ENCODE results near the gene TRABD2A. TPM values are rescaled to one million over a fixed set of nuclear protein-coding genes. Genes with fewer than 3 reads are reported as not detected.

TRABD2A gene
- total and polyA plus RNA-seq, 9 of the 15 experiments (the other 6 are each of a cell fraction or from before 2014, with no cell fraction given) = 0.07 to 0.45 (median 0.25) TPM

DNA sequence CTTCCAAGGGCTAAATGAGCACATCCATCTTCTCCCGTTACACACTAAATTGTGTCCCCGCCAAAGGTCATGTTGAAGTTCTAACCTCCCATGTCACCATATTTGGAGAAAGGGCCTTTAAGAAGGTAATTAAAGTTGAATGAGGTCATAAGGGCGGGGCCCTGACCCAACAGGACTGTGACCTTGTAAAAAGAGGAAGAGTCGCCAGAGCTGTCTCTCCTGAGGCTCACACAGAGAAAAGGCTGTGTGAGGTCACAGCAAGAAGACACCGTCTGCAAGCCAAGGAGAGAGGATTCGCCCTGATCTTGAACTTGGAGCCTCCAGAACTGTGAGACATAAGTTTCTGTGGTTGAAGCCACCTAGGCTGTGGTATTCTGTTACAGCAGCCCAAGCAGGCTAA is 24.1 kb downstream of the TRABD2A start:
- DNase-seq (ENCODE audit: extremely low read depth in 1 of 4, low spot score in 3 of 4) (peak in 2 of 4 experiments; percentile 19 to 42), FAIRE-seq (peak; percentile 55), ATAC-seq (peak; percentile 90)
- no peak overlapping the region for H3K9ac ChIP-seq (ENCODE audit: insufficient read depth in 1 of 2, low read depth in 2 of 2, low read length in 2 of 2)
- 1% methylated on average over 6 of the region's 6 CpGs for WGBS (ENCODE audit: insufficient coverage, low coverage, missing lambda C conversion rate)
- POLR2A ChIA-PET = interaction anchor here (0.6 kb wide), 1 partner anchor 530 kb away, joined by 3 read pairs; no protein-coding TSS in a partner anchor
- H3K4me3 ChIP-seq = no peak overlapping the region
- H3K27me3 ChIP-seq (ENCODE audit: control insufficient read depth in 2 of 2, insufficient read depth in 2 of 2, low read length in 2 of 2) = peaks cover 8 to 34% of the 10 kb centered on the region in 2 experiments; a peak in 4 of 5 replicates
- no peaks in the 10 kb centered on the region for H4K20me1 ChIP-seq (replicated peaks; ENCODE audit: control insufficient read depth, insufficient read depth, low read length)
- H2AFZ ChIP-seq (ENCODE audit: low read depth, low read length) = peak overlapping the region; percentile 14; the same call in 1 of the 2 replicates
- no peaks in the 10 kb centered on the region for H3K9me1 ChIP-seq (ENCODE audit: control insufficient read depth, insufficient read depth, low read length)
- no peaks in the 10 kb centered on the region for H3K79me2 ChIP-seq (ENCODE audit: control insufficient read depth, insufficient read depth, low read length)
- no TSS peak for BruUV-seq (replicated peaks)
- CTCF ChIA-PET (ENCODE audit: low intra/inter-chr PET ratio) = no interaction called here
- in situ Hi-C loops (cut with MboI) (no loop called here), intact Hi-C loops (cut with micrococcal nuclease) (no loop called here)
- H3K36me3 ChIP-seq (ENCODE audit: control insufficient read depth, insufficient read depth, low read length) = no peaks in the 10 kb centered on the region
- no peak overlapping the region for H3K27ac ChIP-seq (ENCODE audit: extremely low read depth, low read depth, low read length)
- peak overlapping the region; percentile 39; the same call in 1 of the 2 replicates for H3K4me2 ChIP-seq (ENCODE audit: insufficient read depth, low read length)
- H3K9me3 ChIP-seq (replicated peaks; ENCODE audit: control insufficient read depth, insufficient read depth, low read depth, low read length) = no peaks in the 10 kb centered on the region
- H3K4me1 ChIP-seq (replicated peaks in 1 of 2; ENCODE audit: control insufficient read depth in 2 of 2, insufficient read depth in 2 of 2, low read length in 2 of 2) = peaks cover 0 to 10% of the 10 kb centered on the region in 2 experiments; a peak in 2 of 5 replicates
- TF ChIP-seq ZNF699 (CRISPR knock-in tag; IDR thresholded peaks at IDR 0.05; ENCODE audit: insufficient replicate concordance) (no peak), FIP1L1 (IDR thresholded peaks at IDR 0.05; ENCODE audit: low read depth, low read length, poor library complexity, severe bottlenecking) (no peak), ERF (CRISPR knock-in tag; IDR thresholded peaks at IDR 0.05) (no peak), ELF2 (CRISPR knock-in tag; IDR thresholded peaks at IDR 0.05) (no peak), TOE1 (IDR thresholded peaks at IDR 0.05; ENCODE audit: borderline replicate concordance) (no peak), TOE1 (CRISPR knock-in tag; IDR thresholded peaks at IDR 0.05; ENCODE audit: borderline replicate concordance, low read depth) (no peak), KAT2B (IDR thresholded peaks at IDR 0.05; ENCODE audit: low read depth, low read length) (no peak), ATF7 (IDR thresholded peaks at IDR 0.05) (peak; percentile 96), PHF20 (IDR thresholded peaks at IDR 0.05; ENCODE audit: partially characterized antibody) (no peak), ZNF583 (CRISPR knock-in tag; IDR thresholded peaks at IDR 0.05) (no peak), ZNF766 (CRISPR knock-in tag; conservative IDR thresholded peaks at IDR 0.05) (no peak), RFX5 (IDR thresholded peaks at IDR 0.05; ENCODE audit: low read depth, low read length) (no peak), ZNF12 (CRISPR knock-in tag; IDR thresholded peaks at IDR 0.05) (no peak), NCOA1 (IDR thresholded peaks at IDR 0.05; ENCODE audit: low read depth) (peak; percentile 49; the same call in 1 of the 2 replicates), STAT5B (CRISPR knock-in tag; IDR thresholded peaks at IDR 0.05) (no peak), HNRNPK (IDR thresholded peaks at IDR 0.05; ENCODE audit: low read depth, low read length, poor library complexity, severe bottlenecking) (no peak), NR2C2 (CRISPR knock-in tag; IDR thresholded peaks at IDR 0.05) (no peak), NR2C2 (tag; IDR thresholded peaks at IDR 0.05) (peak; percentile 90), CREM (IDR thresholded peaks at IDR 0.05; ENCODE audit: low read depth) (peak; percentile 83), ZNF408 (CRISPR knock-in tag; IDR thresholded peaks at IDR 0.05; ENCODE audit: low read depth) (no peak), ZNF140 (CRISPR knock-in tag; IDR thresholded peaks at IDR 0.05) (no peak)
- TF ChIP-seq, protein P1, sequence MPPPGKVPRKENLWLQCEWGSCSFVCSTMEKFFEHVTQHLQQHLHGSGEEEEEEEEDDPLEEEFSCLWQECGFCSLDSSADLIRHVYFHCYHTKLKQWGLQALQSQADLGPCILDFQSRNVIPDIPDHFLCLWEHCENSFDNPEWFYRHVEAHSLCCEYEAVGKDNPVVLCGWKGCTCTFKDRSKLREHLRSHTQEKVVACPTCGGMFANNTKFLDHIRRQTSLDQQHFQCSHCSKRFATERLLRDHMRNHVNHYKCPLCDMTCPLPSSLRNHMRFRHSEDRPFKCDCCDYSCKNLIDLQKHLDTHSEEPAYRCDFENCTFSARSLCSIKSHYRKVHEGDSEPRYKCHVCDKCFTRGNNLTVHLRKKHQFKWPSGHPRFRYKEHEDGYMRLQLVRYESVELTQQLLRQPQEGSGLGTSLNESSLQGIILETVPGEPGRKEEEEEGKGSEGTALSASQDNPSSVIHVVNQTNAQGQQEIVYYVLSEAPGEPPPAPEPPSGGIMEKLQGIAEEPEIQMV (tag; conservative IDR thresholded peaks at IDR 0.05; ENCODE audit: low read depth) = no peak
- TF ChIP-seq, protein P2, sequence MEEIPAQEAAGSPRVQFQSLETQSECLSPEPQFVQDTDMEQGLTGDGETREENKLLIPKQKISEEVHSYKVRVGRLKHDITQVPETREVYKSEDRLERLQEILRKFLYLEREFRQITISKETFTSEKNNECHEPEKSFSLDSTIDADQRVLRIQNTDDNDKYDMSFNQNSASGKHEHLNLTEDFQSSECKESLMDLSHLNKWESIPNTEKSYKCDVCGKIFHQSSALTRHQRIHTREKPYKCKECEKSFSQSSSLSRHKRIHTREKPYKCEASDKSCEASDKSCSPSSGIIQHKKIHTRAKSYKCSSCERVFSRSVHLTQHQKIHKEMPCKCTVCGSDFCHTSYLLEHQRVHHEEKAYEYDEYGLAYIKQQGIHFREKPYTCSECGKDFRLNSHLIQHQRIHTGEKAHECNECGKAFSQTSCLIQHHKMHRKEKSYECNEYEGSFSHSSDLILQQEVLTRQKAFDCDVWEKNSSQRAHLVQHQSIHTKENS (CRISPR knock-in tag; IDR thresholded peaks at IDR 0.05) = no peak
